Kasumi-1 (cell line): ENCODE measurements around the gene SLC12A7.
"Not testable (repeated sequence)": the region's sequence is repeated elsewhere in the genome, so short reads cannot be mapped to it uniquely, and the experiment has no call there.

Experiments
- DNase-seq, 2 experiments: peaks; one replicate each; lab custom pipeline; 2025; lab: John Stamatoyannopoulos, UW

The SLC12A7 gene

GRCh38 chr5:1111727-1112289 lies at the start of gene SLC12A7:
Gene SLC12A7 (minus strand): TSS chr5:1112063. CDS start chr5:1111991, 72 bp downstream.
- no peak for DNase-seq

DNA sequence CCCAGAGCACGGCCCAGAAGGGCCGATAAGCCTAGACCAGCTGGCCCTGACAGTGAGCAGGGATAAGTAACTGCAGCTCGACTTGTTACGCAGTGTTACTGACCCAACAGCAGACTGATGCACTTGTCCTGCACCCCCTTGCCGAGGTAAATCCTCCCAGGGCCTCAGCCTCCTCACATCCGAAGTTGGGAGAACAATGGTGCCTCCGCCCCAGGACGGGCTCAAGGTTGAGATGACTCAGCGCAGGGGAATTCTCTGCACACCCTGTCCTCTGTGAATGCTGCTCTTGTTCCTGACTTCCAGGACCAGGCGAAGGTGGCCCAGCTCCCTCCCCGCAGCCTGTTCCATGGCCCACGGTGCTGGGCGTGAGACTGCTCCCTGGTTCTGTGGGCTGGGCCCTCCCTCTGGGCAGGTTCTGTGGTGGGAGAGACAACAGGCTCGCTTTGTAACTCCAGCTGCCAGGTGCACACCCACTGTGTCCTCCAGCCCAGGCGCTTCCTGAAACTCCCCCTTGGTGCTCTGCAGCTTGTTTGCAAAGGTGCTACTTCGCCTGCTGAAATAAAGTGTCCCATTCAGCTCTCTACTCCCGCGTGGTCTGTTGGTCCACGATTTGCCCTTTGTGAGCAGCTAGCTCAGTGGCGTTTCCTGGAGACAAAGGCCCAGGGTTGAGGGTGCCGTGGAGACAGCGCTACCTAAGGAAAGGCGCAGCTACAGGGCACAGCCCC lies 49.4 kb upstream of the SLC12A7 start:
- no peak for DNase-seq

- no peak for DNase-seq
These were observed 48.0 kb upstream of the SLC12A7 start for GRCh38 chr5:1159774-1160406.

DNA sequence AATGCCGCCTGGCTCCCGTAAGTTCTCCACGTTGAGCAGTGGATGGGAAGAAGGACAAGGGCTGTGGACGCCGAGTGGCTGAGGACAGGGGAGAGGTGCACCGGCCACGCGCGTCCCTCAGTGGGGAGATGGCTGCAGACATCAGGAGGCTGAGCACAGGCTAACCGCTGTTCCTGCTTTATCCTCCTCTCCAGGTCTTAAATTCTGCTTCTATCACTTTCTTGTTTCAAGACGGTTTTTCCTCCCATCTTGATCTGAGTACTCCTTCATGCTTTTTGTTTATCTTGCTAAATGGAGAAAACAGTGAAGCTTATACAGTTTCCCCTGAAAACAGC lies 47.4 kb upstream of the SLC12A7 start:
- DNase-seq: no peak

DNA sequence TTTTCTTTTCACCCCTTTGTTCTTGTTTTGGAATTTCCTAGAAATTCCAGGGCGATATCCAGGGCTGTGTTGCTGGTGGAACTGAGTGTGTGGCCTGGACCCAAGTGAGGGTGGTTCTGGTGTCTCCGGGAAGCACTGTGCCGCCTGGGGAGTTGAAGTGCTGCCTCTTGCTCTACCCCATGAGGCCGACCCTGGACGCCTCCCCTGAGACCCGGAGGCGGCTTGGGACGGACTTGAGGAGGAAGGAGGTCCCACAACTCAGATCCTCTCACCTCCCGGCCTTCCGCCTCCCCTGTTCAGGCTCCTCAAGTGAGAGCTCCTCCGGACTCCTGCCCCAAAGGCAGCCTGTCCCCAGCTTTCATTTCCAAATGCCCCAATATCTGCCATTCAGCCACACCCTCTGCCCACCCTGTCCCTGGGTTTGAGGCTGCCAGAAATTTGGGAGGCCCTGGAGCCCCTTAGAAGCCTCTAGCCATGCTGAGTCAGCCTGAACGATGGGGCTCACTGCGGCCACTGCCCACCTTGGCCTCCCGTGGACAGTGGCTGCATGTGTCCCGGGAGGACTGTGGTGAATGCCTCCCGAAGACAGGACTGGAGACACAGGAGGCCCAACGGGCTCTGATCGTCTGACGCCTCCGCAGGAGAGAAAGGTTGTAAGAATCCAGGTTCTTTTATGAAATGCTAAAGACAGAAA lies 46.9 kb upstream of the SLC12A7 start:
- no peak for DNase-seq

DNA sequence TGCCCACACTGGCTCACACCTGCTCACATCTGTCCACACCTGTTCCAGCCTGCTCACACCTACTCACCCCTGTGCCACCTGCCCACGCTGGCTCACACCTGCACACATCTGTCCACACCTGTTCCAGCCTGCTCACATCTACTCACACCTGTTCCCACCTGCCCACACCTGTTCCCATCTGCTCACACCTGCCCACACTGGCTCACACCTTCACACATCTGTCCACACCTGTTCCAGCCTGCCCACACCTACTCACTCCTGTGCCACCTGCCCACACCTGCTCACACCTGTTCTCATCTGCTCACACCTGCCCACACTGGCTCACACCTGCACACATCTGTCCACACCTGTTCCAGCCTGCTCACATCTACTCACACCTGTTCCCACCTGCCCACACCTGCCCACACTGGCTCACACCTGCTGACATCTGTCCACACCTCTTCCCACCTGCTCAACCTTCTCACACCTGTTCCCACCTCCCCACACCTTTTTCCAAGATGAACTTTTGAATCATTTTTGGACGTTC lies 45.7 kb upstream of the SLC12A7 start:
- not testable (repeated sequence) for DNase-seq

GRCh38 chr5:1156754-1157460 lies 45.0 kb upstream of the SLC12A7 start:
- no peak for DNase-seq

DNA sequence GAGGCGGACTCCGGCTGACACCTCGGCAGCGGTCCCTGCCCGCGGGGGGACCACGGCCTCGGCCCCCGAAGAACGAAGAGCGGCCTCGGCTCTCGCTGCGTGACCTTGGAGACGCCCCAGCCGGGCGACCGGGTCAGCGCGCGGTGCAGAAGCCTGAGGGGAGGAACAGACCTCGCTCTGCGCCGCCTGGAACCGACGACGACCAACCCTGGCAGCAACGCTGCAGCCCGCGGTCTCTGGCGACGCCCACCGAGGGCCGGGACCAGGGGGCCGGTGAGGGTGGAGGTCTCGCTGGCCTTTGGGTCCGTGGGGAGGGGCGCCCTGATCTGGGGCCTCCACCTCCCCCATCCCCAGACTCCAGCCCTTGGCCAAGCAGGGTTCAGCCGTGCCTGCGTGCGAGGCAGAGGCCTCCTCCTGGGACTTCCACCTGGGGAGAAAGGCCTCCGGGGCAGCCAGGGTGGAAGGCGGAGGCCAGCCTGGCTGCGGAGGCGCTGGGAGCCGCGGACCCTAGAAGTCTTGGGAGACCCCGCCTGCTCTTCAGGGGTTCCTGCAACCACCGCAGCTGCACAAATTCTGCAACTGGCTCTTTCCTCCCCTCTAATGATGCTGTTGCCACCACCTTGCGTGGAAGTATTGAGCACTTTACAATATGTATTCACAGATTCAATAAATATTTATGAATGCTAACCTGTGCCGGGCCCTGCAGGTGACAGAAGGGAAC lies 44.3 kb upstream of the SLC12A7 start:
- no peak for DNase-seq

- no peak for DNase-seq
These were observed 43.5 kb upstream of the SLC12A7 start for GRCh38 chr5:1155191-1156032.

DNA sequence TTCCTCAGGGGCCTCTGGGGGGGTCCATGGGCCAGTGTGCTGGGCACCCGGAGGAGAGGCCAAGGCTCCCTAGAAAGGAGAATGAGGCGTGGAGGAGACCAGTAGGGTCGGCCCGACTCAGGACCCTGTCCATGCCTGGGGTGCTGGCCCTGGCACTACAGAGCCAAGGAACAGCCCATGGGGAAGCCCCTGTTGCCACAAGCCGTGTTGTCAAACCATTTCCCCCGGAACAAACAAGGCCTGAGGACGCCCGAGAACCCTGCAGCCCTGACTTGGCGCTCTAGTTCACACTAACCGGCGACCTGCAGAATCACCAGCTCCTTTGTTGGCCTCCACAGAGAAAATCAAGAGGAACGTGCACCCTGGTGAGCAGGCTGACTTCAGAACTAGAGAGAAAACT lies 41.6 kb upstream of the SLC12A7 start:
- no peak for DNase-seq

DNA sequence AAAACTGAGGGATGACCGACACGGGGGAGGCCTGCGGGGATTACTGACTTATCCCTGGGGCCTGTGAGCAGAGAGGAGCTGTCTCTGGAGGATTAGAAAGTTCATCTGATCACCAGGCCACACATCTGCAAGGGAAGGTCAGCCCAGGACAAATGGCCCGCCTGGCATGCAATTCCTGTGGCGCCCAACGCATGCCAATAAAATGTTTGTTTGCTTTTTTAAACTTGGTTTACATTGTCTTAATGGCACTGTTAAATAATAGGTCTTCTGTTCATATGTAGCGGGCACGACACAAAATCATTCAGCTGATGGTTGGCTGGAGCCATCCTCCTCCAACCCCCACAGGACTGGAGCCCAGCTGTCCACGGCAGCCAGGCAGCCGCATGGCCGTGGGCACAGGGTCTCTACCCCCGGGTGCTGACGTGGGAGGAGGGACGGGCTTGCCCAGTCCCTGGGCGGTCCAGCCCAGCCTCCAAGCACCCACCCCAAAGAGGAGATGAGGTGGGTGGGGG lies 41.0 kb upstream of the SLC12A7 start:
- DNase-seq: no peak

DNA sequence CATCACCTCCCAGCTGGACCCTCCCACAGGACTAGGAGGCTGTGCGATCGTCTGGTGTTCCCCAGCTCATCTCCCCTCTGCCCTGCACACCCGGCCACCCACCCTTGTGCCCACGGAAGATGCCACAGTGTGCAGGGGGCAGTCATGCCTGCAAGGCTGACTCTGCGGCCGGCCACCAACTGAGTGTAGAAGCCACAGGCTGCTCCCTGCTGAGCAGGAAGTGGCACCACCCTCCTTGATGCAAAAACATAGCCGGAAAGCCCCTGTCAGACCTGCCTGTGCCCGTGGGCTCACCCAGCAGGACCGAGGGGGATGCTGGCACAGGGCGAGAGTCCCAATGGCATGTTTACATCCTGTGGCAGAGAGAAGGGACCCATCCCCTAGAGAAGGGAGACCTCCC lies 40.3 kb upstream of the SLC12A7 start:
- DNase-seq: no peak

DNA sequence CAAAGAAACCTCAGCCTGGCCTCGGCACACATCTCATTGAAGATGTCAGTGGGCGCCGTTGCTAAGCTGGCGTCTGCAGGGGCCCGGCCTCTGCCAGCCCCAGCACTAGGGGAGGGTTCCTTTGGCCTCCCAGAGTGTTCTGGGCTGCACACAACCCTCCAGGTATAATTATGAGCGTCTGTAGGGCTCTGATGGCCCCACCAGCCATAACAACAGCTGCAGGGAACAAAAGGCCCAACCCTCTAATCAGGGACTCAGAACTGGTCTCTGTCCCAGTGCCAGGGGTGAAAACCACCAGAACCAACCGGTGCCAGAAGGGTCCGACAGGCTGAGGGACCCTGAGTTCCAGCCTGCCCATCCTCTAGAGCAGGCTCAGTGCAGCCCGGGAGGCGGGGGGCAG lies 39.5 kb upstream of the SLC12A7 start:
- DNase-seq: no peak

- no peak for DNase-seq
These were observed 39.0 kb upstream of the SLC12A7 start for GRCh38 chr5:1150866-1151265.

- DNase-seq: no peak
These were observed 33.0 kb upstream of the SLC12A7 start for GRCh38 chr5:1144638-1145396.

- DNase-seq: no peak
These were observed 32.2 kb upstream of the SLC12A7 start for GRCh38 chr5:1144089-1144488.

DNA sequence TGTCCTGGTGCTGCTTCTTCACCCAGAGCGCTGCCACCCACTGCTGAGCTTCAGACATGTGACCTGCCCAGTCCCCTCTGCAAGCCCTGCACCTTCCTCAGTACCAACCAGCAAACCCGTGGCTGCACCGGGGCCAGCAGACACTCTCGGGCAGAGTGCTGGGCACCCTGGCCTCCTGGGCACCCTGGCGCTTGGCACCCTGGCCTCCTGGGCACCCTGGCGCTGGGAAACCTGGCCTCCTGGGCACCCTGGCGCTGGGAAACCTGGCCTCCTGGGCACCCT lies 31.7 kb upstream of the SLC12A7 start:
- no peak for DNase-seq

DNA sequence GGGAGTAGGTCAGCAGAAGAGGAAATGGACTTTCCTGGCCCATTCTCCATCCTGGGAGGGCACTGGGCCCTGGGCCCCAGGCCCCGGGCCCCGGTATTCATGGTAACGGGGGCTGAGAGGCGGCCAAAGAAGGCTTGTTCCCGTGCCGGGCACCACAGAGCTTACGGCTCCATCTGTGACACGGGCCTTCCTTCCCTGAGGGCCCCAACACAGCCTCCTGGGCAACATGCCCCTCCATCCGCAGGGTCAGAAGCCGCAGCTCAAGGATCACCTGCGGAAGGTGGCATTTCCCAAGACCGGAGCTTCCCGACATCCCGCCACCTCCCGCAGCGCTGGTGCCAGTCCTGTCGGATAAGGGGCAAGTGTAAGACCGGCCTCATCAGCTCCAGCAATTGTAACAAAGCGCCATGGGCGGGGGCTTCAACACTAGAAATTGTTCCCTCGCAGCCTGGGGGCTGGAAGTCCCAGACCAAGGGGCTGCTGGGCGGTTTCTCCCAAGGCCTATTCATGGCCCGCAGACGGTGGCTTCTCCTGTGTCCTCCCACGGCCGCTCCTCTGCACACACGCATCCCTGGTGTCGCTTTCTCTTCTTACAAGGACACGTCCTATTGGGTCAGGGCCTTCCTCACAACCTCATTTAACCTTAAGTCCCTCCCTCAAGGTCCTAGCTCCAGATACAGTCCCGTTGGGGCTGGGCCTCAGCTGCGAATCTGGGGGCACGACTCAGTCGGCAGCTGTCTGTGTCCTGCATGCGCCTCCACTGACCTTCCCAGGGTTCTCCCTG lies 31.2 kb upstream of the SLC12A7 start:
- no peak for DNase-seq

DNA sequence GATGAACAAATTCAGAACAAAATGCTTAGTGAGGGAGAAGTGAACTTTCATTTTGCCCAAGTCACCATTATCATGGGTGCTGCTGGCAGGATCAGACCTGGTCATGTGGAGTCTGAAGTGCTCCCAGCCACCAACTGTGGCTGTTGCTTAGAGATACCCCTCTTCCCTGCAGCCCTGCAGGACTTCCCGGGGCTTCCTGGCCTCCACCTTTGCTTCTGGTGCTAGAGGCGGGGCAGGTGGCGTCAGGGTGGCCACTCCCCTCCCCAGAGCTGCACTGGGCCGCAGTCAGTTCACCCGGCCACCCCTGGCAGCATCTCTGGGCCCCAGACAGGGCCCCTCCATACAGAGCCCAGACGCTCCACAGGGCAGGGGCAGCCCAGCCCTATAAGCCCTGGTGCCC lies 30.0 kb upstream of the SLC12A7 start:
- no peak for DNase-seq
